H9 (cell line): ENCODE data around the gene LRCH4. TPM values are rescaled to one million over a fixed set of nuclear protein-coding genes. Genes with fewer than 3 reads are reported as not detected.

Experiments used
- DNase-seq: peaks from one replicate; pipeline ENCODE4 v3.0.0-alpha.2; 2017
- H2AFZ ChIP-seq: one replicate; pipeline ENCODE4 v1.6.1; 2013; ENCODE audit warnings: mild to moderate bottlenecking, low read length, control low read depth, moderate library complexity
- H2AK5ac ChIP-seq: 2 replicates; pipeline ENCODE4 v1.6.1; 2013; ENCODE audit warnings: low read length, control low read depth, mixed read lengths; ENCODE audit not compliant: insufficient read length
- H2BK120ac ChIP-seq: one replicate; pipeline ENCODE4 v1.6.1; 2013; ENCODE audit warnings: low read depth, mild to moderate bottlenecking, low read length, control low read depth, inconsistent platforms; ENCODE audit not compliant: poor library complexity, severe bottlenecking
- H2BK12ac ChIP-seq: 2 replicates; pipeline ENCODE4 v1.6.1; 2013; ENCODE audit warnings: low read length, control low read depth, mixed read lengths, low read depth; ENCODE audit not compliant: insufficient read length
- H2BK15ac ChIP-seq: 2 replicates; pipeline ENCODE4 v1.6.1; 2013; ENCODE audit warnings: low read depth, low read length, control low read depth
- H2BK20ac ChIP-seq: one replicate; pipeline ENCODE4 v1.6.1; 2013; ENCODE audit warnings: low read depth, mild to moderate bottlenecking, low read length, control low read depth, inconsistent platforms; ENCODE audit not compliant: poor library complexity, severe bottlenecking
- H2BK5ac ChIP-seq: 2 replicates; pipeline ENCODE4 v1.6.1; 2013; ENCODE audit warnings: low read length, control low read depth, mixed read lengths; ENCODE audit not compliant: insufficient read length
- H3K14ac ChIP-seq: 2 replicates; pipeline ENCODE4 v1.6.1; 2013; ENCODE audit warnings: low read length, control low read depth; ENCODE audit not compliant: insufficient read depth
- H3K18ac ChIP-seq: 2 replicates; pipeline ENCODE4 v1.6.1; 2013; ENCODE audit warnings: low read depth, mild to moderate bottlenecking, mixed read lengths, low read length, control low read depth; ENCODE audit not compliant: insufficient read length
- H3K23ac ChIP-seq: 2 replicates; pipeline ENCODE4 v1.6.1; 2013; ENCODE audit warnings: low read length, control low read depth, mixed read lengths, low read depth; ENCODE audit not compliant: insufficient read length
- H3K23me2 ChIP-seq: 2 replicates; pipeline ENCODE4 v1.6.1; 2013; ENCODE audit warnings: low read depth, mild to moderate bottlenecking, mixed read lengths, low read length, control low read depth; ENCODE audit not compliant: insufficient read length, poor library complexity, severe bottlenecking
- H3K27ac ChIP-seq: 2 replicates; pipeline ENCODE4 v1.5.1; 2013; ENCODE audit warnings: low read length, control low read depth, mixed read lengths, low read depth; ENCODE audit not compliant: insufficient read length
- H3K27me3 ChIP-seq: 2 replicates; pipeline ENCODE4 v1.6.1; 2013; ENCODE audit warnings: low read length, control low read depth, inconsistent platforms; ENCODE audit not compliant: insufficient read depth
- H3K4ac ChIP-seq: 2 replicates; pipeline ENCODE4 v1.6.1; 2013; ENCODE audit warnings: low read depth, mild to moderate bottlenecking, control low read depth, inconsistent platforms, low read length, moderate library complexity
- H3K4me1 ChIP-seq: 2 replicates; pipeline ENCODE4 v1.6.1; 2013; ENCODE audit warnings: low read length, control low read depth, inconsistent platforms; ENCODE audit not compliant: insufficient read depth
- H3K4me2 ChIP-seq: 2 replicates; pipeline ENCODE4 v1.6.1; 2013; ENCODE audit warnings: low read length, control low read depth, mixed read lengths; ENCODE audit not compliant: insufficient read length, insufficient read depth
- H3K56ac ChIP-seq: 2 replicates; pipeline ENCODE4 v1.6.1; 2013; ENCODE audit warnings: low read depth, mild to moderate bottlenecking, mixed read lengths, low read length, control low read depth; ENCODE audit not compliant: insufficient read length
- H3K79me1 ChIP-seq: 2 replicates; pipeline ENCODE4 v1.6.1; 2013; ENCODE audit warnings: low read depth, mild to moderate bottlenecking, moderate library complexity, low read length, control low read depth, inconsistent platforms; ENCODE audit not compliant: insufficient read depth, poor library complexity, severe bottlenecking
- H3K79me2 ChIP-seq: 2 replicates; pipeline ENCODE4 v1.6.1; 2013; ENCODE audit warnings: low read length, control low read depth, inconsistent platforms; ENCODE audit not compliant: insufficient read depth
- H3K9ac ChIP-seq: 2 replicates; pipeline ENCODE4 v1.6.1; 2013; ENCODE audit warnings: low read length, control low read depth, mixed read lengths; ENCODE audit not compliant: insufficient read length; ENCODE audit errors: extremely low read depth
- H3K9me3 ChIP-seq: one replicate; pipeline ENCODE4 v1.6.1; 2013; ENCODE audit warnings: low read depth, low read length, inconsistent platforms; ENCODE audit not compliant: control insufficient read depth
- H3T11ph ChIP-seq: one replicate; pipeline ENCODE4 v1.6.1; 2013; ENCODE audit warnings: mild to moderate bottlenecking, low read length, control low read depth, inconsistent platforms
- H4K20me1 ChIP-seq: one replicate; pipeline ENCODE4 v1.6.1; 2013; ENCODE audit not compliant: control insufficient read depth, insufficient read length, insufficient read depth
- H4K5ac ChIP-seq: 2 replicates; pipeline ENCODE4 v1.6.1; 2013; ENCODE audit warnings: low read depth, mild to moderate bottlenecking, mixed read lengths, low read length, control low read depth; ENCODE audit not compliant: insufficient read length
- H4K8ac ChIP-seq: replicated peaks from 2 replicates; pipeline ENCODE4 v1.6.1; 2013; ENCODE audit warnings: low read length, control low read depth, mixed read lengths, low read depth; ENCODE audit not compliant: insufficient read length
- H4K91ac ChIP-seq: 2 replicates; pipeline ENCODE4 v1.6.1; 2013; ENCODE audit warnings: low read depth, mild to moderate bottlenecking, moderate library complexity, mixed read lengths, low read length, control low read depth; ENCODE audit not compliant: insufficient read length
- H3K27ac Mint-ChIP-seq, 3 experiments: 2 replicates in 2 of 3; 3 replicates in 1 of 3; pipeline ENCODE4 v1.8.0; 2020 to 2021; ENCODE audit warnings: mixed read lengths in 3 of 3, mild to moderate bottlenecking in 1 of 3, moderate library complexity in 1 of 3
- H3K27me3 Mint-ChIP-seq: 2 replicates; pipeline ENCODE4 v1.8.0; 2021; ENCODE audit warnings: low read depth, mild to moderate bottlenecking, moderate library complexity, mixed read lengths
- H3K36me3 Mint-ChIP-seq, 3 experiments: 2 replicates in 2 of 3; 3 replicates in 1 of 3; pipeline ENCODE4 v1.8.0; 2020 to 2021; ENCODE audit warnings: low read depth in 3 of 3, mixed read lengths in 3 of 3; ENCODE audit not compliant: insufficient read depth in 1 of 3
- H3K4me1 Mint-ChIP-seq, 2 experiments: 2 replicates each; pipeline ENCODE4 v1.8.0; 2020; ENCODE audit warnings: mixed read lengths in 2 of 2
- H3K4me3 Mint-ChIP-seq, 2 experiments: 2 replicates in 1 of 2; 3 replicates in 1 of 2; pipeline ENCODE4 v1.8.0; 2020 to 2021; ENCODE audit warnings: mild to moderate bottlenecking in 2 of 2, mixed read lengths in 2 of 2, moderate library complexity in 1 of 2
- H3K9me3 Mint-ChIP-seq, 2 experiments: 2 replicates in 1 of 2; 3 replicates in 1 of 2; pipeline ENCODE4 v1.8.0; 2020; ENCODE audit warnings: mild to moderate bottlenecking in 2 of 2, mixed read lengths in 2 of 2, moderate library complexity in 1 of 2
- WGBS: extraction: QIAGEN DNeasy Blood & Tissue Kit; methylation state at CpG from one replicate; pipeline ENCODE4 v1.1.7; 2013; ENCODE audit warnings: missing lambda C conversion rate, low lambda C conversion rate, mixed read lengths; ENCODE audit not compliant: insufficient read length; ENCODE audit errors: extremely low coverage; 5-methylcytosine and 5-hydroxymethylcytosine counted together
- long read RNA-seq: library from polyadenylated mRNA; unstranded; transcript quantifications from one replicate; pipeline ENCODE4 v2.0.0, GENCODE V29; 2020
- total RNA-seq: library from RNA; stranded (reverse); gene quantifications from 2 replicates; pipeline ENCODE4 v1.2.1, GENCODE V29; 2021
- TF ChIP-seq, protein P1 (sequence below): fragments of 200-600 bp; sonication (generic); conservative IDR thresholded peaks from 3 replicates; pipeline ENCODE4 v1.8.0; 2021; ENCODE audit warnings: antibody characterized with exemption, mild to moderate bottlenecking

LRCH4 gene, protein sequence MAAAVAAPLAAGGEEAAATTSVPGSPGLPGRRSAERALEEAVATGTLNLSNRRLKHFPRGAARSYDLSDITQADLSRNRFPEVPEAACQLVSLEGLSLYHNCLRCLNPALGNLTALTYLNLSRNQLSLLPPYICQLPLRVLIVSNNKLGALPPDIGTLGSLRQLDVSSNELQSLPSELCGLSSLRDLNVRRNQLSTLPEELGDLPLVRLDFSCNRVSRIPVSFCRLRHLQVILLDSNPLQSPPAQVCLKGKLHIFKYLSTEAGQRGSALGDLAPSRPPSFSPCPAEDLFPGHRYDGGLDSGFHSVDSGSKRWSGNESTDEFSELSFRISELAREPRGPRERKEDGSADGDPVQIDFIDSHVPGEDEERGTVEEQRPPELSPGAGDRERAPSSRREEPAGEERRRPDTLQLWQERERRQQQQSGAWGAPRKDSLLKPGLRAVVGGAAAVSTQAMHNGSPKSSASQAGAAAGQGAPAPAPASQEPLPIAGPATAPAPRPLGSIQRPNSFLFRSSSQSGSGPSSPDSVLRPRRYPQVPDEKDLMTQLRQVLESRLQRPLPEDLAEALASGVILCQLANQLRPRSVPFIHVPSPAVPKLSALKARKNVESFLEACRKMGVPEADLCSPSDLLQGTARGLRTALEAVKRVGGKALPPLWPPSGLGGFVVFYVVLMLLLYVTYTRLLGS
- total RNA-seq: 36.8 and 39.1 TPM in 2 replicates
- long read RNA-seq, partial matches to known transcripts: 3 of 7 reads
- long read RNA-seq, other reads (novel, unspliced or antisense): 4 of 7 reads

DNA sequence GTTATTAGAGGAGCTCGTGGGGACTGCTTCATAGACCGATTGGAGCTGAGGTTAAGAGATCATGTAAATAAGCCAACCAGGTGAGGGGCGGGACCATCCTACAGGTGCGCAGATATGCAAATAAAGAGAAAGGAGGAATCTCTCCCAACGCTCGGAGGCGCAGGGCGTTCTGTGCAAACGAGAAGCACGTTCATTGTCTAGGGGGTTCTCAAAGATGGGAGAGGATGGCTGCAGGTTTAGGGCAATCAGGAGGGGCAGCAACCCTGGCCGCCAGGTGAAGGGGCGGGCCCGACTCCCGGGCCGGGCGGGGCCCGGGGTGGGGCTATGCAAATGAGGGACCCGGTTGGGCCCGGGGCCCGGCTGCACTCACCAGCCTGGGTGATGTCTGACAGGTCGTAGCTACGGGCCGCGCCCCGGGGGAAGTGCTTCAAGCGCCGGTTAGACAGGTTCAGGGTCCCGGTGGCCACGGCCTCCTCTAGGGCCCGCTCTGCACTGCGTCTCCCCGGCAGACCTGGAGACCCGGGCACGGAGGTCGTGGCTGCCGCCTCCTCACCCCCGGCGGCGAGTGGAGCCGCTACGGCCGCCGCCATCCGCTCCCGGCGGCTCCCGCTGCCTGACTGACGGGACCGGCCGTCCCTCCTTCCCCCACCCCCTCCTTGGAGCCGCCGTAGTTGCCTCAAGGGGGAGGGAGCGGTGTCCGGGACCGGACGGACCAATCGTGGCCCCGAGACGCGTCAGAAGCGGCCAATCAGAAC lies at the start of gene LRCH4:
Gene LRCH4 (minus strand): TSS at position 619 of the 755 bp plus-strand sequence. CDS start 29 bp downstream, at position 590.
- Histone ChIP-seq H3K79me2 (no peaks in the 10 kb centered on the region), H2AK5ac (no peak within 1 kb of the TSS), H4K5ac (no peak within 1 kb of the TSS), H3K23me2 (peaks cover 8% of the 10 kb centered on the region), H3K4me2 (peak within 1 kb of the TSS; percentile 93), H3K9me3 (no peaks in the 10 kb centered on the region), H3K79me1 (no peaks in the 10 kb centered on the region), H2BK5ac (no peak within 1 kb of the TSS), H2AFZ (no peak within 1 kb of the TSS), H3K23ac (no peak within 1 kb of the TSS), H3K56ac (no peak within 1 kb of the TSS), H2BK20ac (no peak within 1 kb of the TSS), H3K27ac (no peak within 1 kb of the TSS), H2BK12ac (no peak within 1 kb of the TSS), H3K4ac (no peak within 1 kb of the TSS), H3K18ac (peak within 1 kb of the TSS; percentile 85), H3K27me3 (no peaks in the 10 kb centered on the region), H3K14ac (peak within 1 kb of the TSS; percentile 94), H3T11ph (no peak within 1 kb of the TSS), H3K9ac (peak within 1 kb of the TSS; percentile 75), H4K8ac (no peak within 1 kb of the TSS), H2BK120ac (no peak within 1 kb of the TSS), H2BK15ac (no peak within 1 kb of the TSS), H3K4me1 (peaks cover 7% of the 10 kb centered on the region; the same call in 1 of the 2 replicates), H4K20me1 (no peaks in the 10 kb centered on the region), H4K91ac (no peak within 1 kb of the TSS)
- Mint-ChIP-seq H3K36me3 (peaks cover 3 to 9% (median 4%) of the 10 kb centered on the region in 3 experiments; a peak in 2 of 7 replicates), H3K27ac (peak within 1 kb of the TSS; percentile 97 to 99 (median 99)), H3K4me3 (peak within 1 kb of the TSS; percentile 90 to 98), H3K9me3 (no peaks in the 10 kb centered on the region), H3K4me1 (peaks cover 39 to 45% of the 10 kb centered on the region in 2 experiments), H3K27me3 (peaks cover 21% of the 10 kb centered on the region)
- TF ChIP-seq, protein P1, sequence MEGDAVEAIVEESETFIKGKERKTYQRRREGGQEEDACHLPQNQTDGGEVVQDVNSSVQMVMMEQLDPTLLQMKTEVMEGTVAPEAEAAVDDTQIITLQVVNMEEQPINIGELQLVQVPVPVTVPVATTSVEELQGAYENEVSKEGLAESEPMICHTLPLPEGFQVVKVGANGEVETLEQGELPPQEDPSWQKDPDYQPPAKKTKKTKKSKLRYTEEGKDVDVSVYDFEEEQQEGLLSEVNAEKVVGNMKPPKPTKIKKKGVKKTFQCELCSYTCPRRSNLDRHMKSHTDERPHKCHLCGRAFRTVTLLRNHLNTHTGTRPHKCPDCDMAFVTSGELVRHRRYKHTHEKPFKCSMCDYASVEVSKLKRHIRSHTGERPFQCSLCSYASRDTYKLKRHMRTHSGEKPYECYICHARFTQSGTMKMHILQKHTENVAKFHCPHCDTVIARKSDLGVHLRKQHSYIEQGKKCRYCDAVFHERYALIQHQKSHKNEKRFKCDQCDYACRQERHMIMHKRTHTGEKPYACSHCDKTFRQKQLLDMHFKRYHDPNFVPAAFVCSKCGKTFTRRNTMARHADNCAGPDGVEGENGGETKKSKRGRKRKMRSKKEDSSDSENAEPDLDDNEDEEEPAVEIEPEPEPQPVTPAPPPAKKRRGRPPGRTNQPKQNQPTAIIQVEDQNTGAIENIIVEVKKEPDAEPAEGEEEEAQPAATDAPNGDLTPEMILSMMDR: no peak
- no CpG with 5 or more reads among the region's 61 CpGs for WGBS
- DNase-seq: peak; percentile 74
